ENCODE results near the gene GINS3. TPM values are rescaled to one million over a fixed set of nuclear protein-coding genes. Genes with fewer than 3 reads are reported as not detected.

GINS3 gene
- total and polyA plus RNA-seq, 10 donors, result 3.3 to 9.4 (median 6.5) TPM

GRCh38 chr16:58451265-58451689 lies 59.0 kb downstream of the GINS3 start:
- intact Hi-C loops (cut with DNase I; ENCODE audit: low total_unique reads), result no loop called here
- H3K4me3 ChIP-seq, result no peak overlapping the region
- WGBS, 5 donors, result 76 to 92% (median 85%) methylated on average over 3 of the region's 3 CpGs
- DNase-seq, result peak; percentile 33
- no peaks in the 10 kb centered on the region for H3K36me3 ChIP-seq
- peaks cover 0 to 10% (median 0%) of the 10 kb centered on the region in 7 donors for H3K27me3 ChIP-seq (replicated peaks in 1 of 7)
- H3K4me1 ChIP-seq, result peaks cover 0 to 19% (median 2%) of the 10 kb centered on the region in 6 donors
- H3K27ac ChIP-seq, result no peak overlapping the region
- TF ChIP-seq POLR2A (IDR thresholded peaks at IDR 0.05) (no peak), POLR2AphosphoS5 (IDR thresholded peaks at IDR 0.05) (no peak), CTCF (IDR thresholded peaks at IDR 0.05 in 8 of 11, conservative IDR thresholded peaks at IDR 0.05 in 3 of 11) (no peak)
- no peaks in the 10 kb centered on the region for H3K9me3 ChIP-seq

GRCh38 chr16:58451945-58452401 lies 59.7 kb downstream of the GINS3 start:
- no peaks in the 10 kb centered on the region for H3K9me3 ChIP-seq
- H3K4me3 ChIP-seq, result no peak overlapping the region
- TF ChIP-seq POLR2A (IDR thresholded peaks at IDR 0.05), result no peak
- TF ChIP-seq POLR2AphosphoS5 (IDR thresholded peaks at IDR 0.05), result no peak
- no peak for TF ChIP-seq CTCF (IDR thresholded peaks at IDR 0.05 in 8 of 11, conservative IDR thresholded peaks at IDR 0.05 in 3 of 11)
- H3K36me3 ChIP-seq, result no peaks in the 10 kb centered on the region
- peaks cover 0 to 10% (median 0%) of the 10 kb centered on the region in 7 donors for H3K27me3 ChIP-seq (replicated peaks in 1 of 7)
- H3K4me1 ChIP-seq, result peaks cover 0 to 26% (median 2%) of the 10 kb centered on the region in 6 donors
- DNase-seq, result no peak
- no peak overlapping the region for H3K27ac ChIP-seq
- intact Hi-C loops (cut with DNase I; ENCODE audit: low total_unique reads), result no loop called here
- WGBS, 5 donors, result 79 to 95% (median 89%) methylated on average over 1 of the region's 1 CpG

- Histone ChIP-seq H3K9me3 (no peaks in the 10 kb centered on the region), H3K4me3 (no peak overlapping the region), H3K4me1 (peaks cover 0 to 30% (median 2%) of the 10 kb centered on the region in 6 donors), H3K27ac (no peak overlapping the region), H3K27me3 (replicated peaks in 1 of 7) (peaks cover 0 to 10% (median 0%) of the 10 kb centered on the region in 7 donors), H3K36me3 (no peaks in the 10 kb centered on the region)
- no peak for TF ChIP-seq POLR2A (IDR thresholded peaks at IDR 0.05)
- TF ChIP-seq CTCF (IDR thresholded peaks at IDR 0.05 in 8 of 11, conservative IDR thresholded peaks at IDR 0.05 in 3 of 11), result no peak
- TF ChIP-seq POLR2AphosphoS5 (IDR thresholded peaks at IDR 0.05), result no peak
- intact Hi-C loops (cut with DNase I; ENCODE audit: low total_unique reads), result no loop called here
- 76 to 96% (median 93%) methylated on average over 3 of the region's 3 CpGs for WGBS, 5 donors
- DNase-seq, result no peak
Observed at GRCh38 chr16:58452640-58453039, 60.4 kb downstream of the GINS3 start.

- no peak overlapping the region for H3K27ac ChIP-seq
- no peak for DNase-seq
- WGBS, 5 donors, result 82 to 88% (median 85%) methylated on average over 2 of the region's 2 CpGs
- no peaks in the 10 kb centered on the region for H3K9me3 ChIP-seq
- intact Hi-C loops (cut with DNase I; ENCODE audit: low total_unique reads), result no loop called here
- peaks cover 0 to 10% (median 0%) of the 10 kb centered on the region in 7 donors for H3K27me3 ChIP-seq (replicated peaks in 1 of 7)
- TF ChIP-seq CTCF (IDR thresholded peaks at IDR 0.05 in 8 of 11, conservative IDR thresholded peaks at IDR 0.05 in 3 of 11) (no peak), POLR2A (IDR thresholded peaks at IDR 0.05) (no peak), POLR2AphosphoS5 (IDR thresholded peaks at IDR 0.05) (no peak)
- H3K4me3 ChIP-seq, result no peak overlapping the region
- no peaks in the 10 kb centered on the region for H3K36me3 ChIP-seq
- peaks cover 0 to 26% (median 2%) of the 10 kb centered on the region in 6 donors for H3K4me1 ChIP-seq
Observed at GRCh38 chr16:58454178-58454577, 61.9 kb downstream of the GINS3 start.

All from spleen (tissue), 11 donors.